B cell (primary cell): ENCODE data around the gene ANKRD28. TPM values are rescaled to one million over a fixed set of nuclear protein-coding genes. Genes with fewer than 3 reads are reported as not detected.

Experiments used
- ATAC-seq: fragments of 200-7000 bp; cut with Tn5 transposase; one replicate; pipeline ENCODE4 v1.10.0; 2021; ENCODE audit warnings: low read depth, mild to moderate bottlenecking, moderate number of reproducible peaks, moderate library complexity
- CTCF ChIA-PET: fragments of 350-600 bp; sonication (Branson Sonifier 250); formaldehyde crosslinking; loops from one replicate; lab custom pipeline; 2021; ENCODE audit warnings: antibody characterized with exemption, inconsistent platforms; lab: Charles Lee
- POLR2A ChIA-PET: fragments of 350-600 bp; sonication (Branson Sonifier 250); formaldehyde crosslinking; loops from one replicate; lab custom pipeline; 2021; ENCODE audit warnings: antibody characterized with exemption; lab: Charles Lee
- DNase-seq: peaks from one replicate; pipeline ENCODE4 v3.0.0; 2013
- H2AFZ ChIP-seq: 2 replicates; pipeline ENCODE4 v1.6.1; 2012; ENCODE audit warnings: mild to moderate bottlenecking, low read depth, low read length; ENCODE audit not compliant: insufficient read depth, poor library complexity, severe bottlenecking
- H3K27ac ChIP-seq, 2 donors: 1 replicate in 1 of 2; 2 replicates in 1 of 2; pipeline ENCODE4 v1.5.1; 2012 to 2013; ENCODE audit warnings: low read length in 2 of 2, mild to moderate bottlenecking in 2 of 2, moderate library complexity in 1 of 2
- H3K27me3 ChIP-seq, 4 experiments: fragments of 200-600 bp in 1 of 4; sonication (generic) in 1 of 4; replicated peaks in 1 of 4; 1 replicate in 2 of 4; 2 replicates in 2 of 4; pipeline versions ENCODE4 v1.6.1 to v1.7.0; 2013 to 2016; ENCODE audit warnings: low read length in 3 of 4, mild to moderate bottlenecking in 2 of 4, mixed read lengths in 1 of 4, moderate library complexity in 1 of 4; ENCODE audit not compliant: insufficient read depth in 4 of 4, control insufficient read depth in 3 of 4; ENCODE audit errors: control extremely low read depth in 1 of 4
- H3K36me3 ChIP-seq, 2 experiments: replicated peaks in 1 of 2; 1 replicate in 1 of 2; 2 replicates in 1 of 2; pipeline versions ENCODE4 v1.6.1 to v1.7.1; 2013; ENCODE audit warnings: low read length in 1 of 2; ENCODE audit not compliant: insufficient read depth in 2 of 2, control insufficient read depth in 1 of 2; ENCODE audit errors: control extremely low read depth in 1 of 2, extremely low read depth in 1 of 2
- H3K4me1 ChIP-seq, 2 donors: fragments of 200-600 bp in 1 of 2; sonication (generic) in 1 of 2; 1 replicate in 1 of 2; 2 replicates in 1 of 2; pipeline versions ENCODE4 v1.5.1 to v1.6.1; 2013 to 2017; ENCODE audit warnings: low read length in 2 of 2; ENCODE audit not compliant: control insufficient read depth in 2 of 2, insufficient read depth in 2 of 2
- H3K4me2 ChIP-seq: replicated peaks from 2 replicates; pipeline ENCODE3; 2012; ENCODE audit warnings: mild to moderate bottlenecking, low read depth, low read length; ENCODE audit not compliant: poor library complexity, severe bottlenecking
- H3K4me3 ChIP-seq, 5 experiments: fragments of 200-600 bp in 1 of 5; sonication (generic) in 1 of 5; 1 replicate in 3 of 5; 2 replicates in 2 of 5; pipeline versions ENCODE4 v1.5.1 to v1.7.0; 2011 to 2016; ENCODE audit warnings: low read length in 4 of 5, mild to moderate bottlenecking in 4 of 5, low read depth in 2 of 5, control low read depth in 1 of 5, moderate library complexity in 1 of 5; ENCODE audit not compliant: insufficient read depth in 1 of 5; ENCODE audit errors: control extremely low read depth in 1 of 5, extremely low read depth in 1 of 5
- H3K79me2 ChIP-seq: fragments of 200-600 bp; sonication (generic); one replicate; pipeline ENCODE4 v1.6.0; 2016; ENCODE audit warnings: low read length; ENCODE audit not compliant: control insufficient read depth, insufficient read depth
- H3K9ac ChIP-seq: fragments of 200-600 bp; sonication (generic); 2 replicates; pipeline ENCODE4 v1.6.1; 2017; ENCODE audit warnings: mild to moderate bottlenecking, low read length, moderate library complexity
- H3K9me3 ChIP-seq, 3 donors: one replicate each; pipeline versions ENCODE4 v1.6.1 to v1.7.1; 2013; ENCODE audit warnings: low read length in 2 of 3; ENCODE audit not compliant: control insufficient read depth in 2 of 3, insufficient read depth in 1 of 3; ENCODE audit errors: control extremely low read depth in 1 of 3
- H4K20me1 ChIP-seq: 2 replicates; pipeline ENCODE4 v1.6.0; 2012; ENCODE audit warnings: mild to moderate bottlenecking, low read length; ENCODE audit not compliant: insufficient read depth, control insufficient read depth, poor library complexity, severe bottlenecking
- H3K27ac Mint-ChIP-seq: one replicate; pipeline ENCODE4 v1.8.0; 2021; ENCODE audit warnings: mixed read lengths
- H3K27me3 Mint-ChIP-seq: one replicate; pipeline ENCODE4 v1.8.0; 2021; ENCODE audit warnings: mixed read lengths
- H3K4me1 Mint-ChIP-seq: one replicate; pipeline ENCODE4 v1.8.0; 2021; ENCODE audit warnings: mixed read lengths
- H3K4me3 Mint-ChIP-seq: one replicate; pipeline ENCODE4 v1.8.0; 2021; ENCODE audit warnings: mixed read lengths
- H3K9me3 Mint-ChIP-seq: one replicate; pipeline ENCODE4 v1.8.0; 2022; ENCODE audit warnings: mixed read lengths; ENCODE audit not compliant: insufficient read depth
- EZH2 ChIP-seq: IDR thresholded peaks from 2 replicates; pipeline ENCODE4 v1.6.1; 2012; ENCODE audit warnings: borderline replicate concordance, low read depth, mild to moderate bottlenecking, moderate library complexity, low read length; ENCODE audit not compliant: insufficient read depth, poor library complexity, severe bottlenecking
- WGBS: methylation state at CpG from one replicate; pipeline ENCODE4 v1.1.5; 2013; ENCODE audit warnings: missing lambda C conversion rate; ENCODE audit not compliant: insufficient coverage; 5-methylcytosine and 5-hydroxymethylcytosine counted together
- intact Hi-C: fragments of 100-400 bp; cut with micrococcal nuclease; formaldehyde crosslinking; loops from one replicate; pipeline ENCODE4 v1.10.0; 2022
- polyA plus RNA-seq: library from polyadenylated mRNA; depleted of rRNA; stranded (reverse); fragments of >200 nt; gene quantifications from 2 replicates; pipeline ENCODE4 v1.2.3, GENCODE V29; 2012
- total RNA-seq, 2 donors: library from RNA; stranded (reverse); fragments of 120-200 nt in 1 of 2; gene quantifications; 1 replicate in 1 of 2; 2 replicates in 1 of 2; pipeline versions ENCODE4 v1.2.3 to v1.2.4, GENCODE V29; 2013 to 2022
- TF ChIP-seq, protein P1 (sequence below): fragments of 200-600 bp; IDR thresholded peaks from one replicate; pipeline ENCODE4 v1.8.0; 2022; ENCODE audit warnings: antibody characterized with exemption, mild to moderate bottlenecking

ANKRD28 gene
- total and polyA plus RNA-seq, 2 donors (not counting 1 experiment from before 2014, with no cell fraction given) = 20.7 to 37.4 TPM

DNA sequence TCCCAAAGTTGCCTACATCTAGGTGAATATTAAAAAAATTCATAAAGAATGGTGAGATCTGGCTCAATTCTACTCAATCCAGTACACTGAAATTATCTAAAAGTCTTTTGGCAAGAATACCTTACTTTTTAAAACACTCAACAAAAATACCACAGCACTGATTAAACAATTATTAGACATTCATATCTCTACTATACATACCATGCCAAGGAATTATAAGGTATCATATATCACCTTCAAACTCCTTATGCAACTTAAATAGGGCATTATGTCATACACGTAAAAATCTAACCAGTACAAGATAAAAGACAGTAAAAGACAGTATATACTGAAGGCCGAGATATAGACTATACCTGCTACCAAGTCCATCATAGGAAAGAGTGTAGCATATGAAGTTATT lies 6.1 kb upstream of the ANKRD28 start:
- no CpG with 5 or more reads among the region's 2 CpGs for WGBS
- Mint-ChIP-seq H3K27ac (no peak overlapping the region), H3K4me1 (peaks cover 51% of the 10 kb centered on the region), H3K9me3 (no peaks in the 10 kb centered on the region), H3K4me3 (no peak overlapping the region), H3K27me3 (no peaks in the 10 kb centered on the region)
- no peaks in the 10 kb centered on the region for H3K27me3 ChIP-seq
- no peak for DNase-seq
- no peak overlapping the region for H3K4me3 ChIP-seq
- H3K36me3 ChIP-seq = no peaks in the 10 kb centered on the region
- no peaks in the 10 kb centered on the region for H3K9me3 ChIP-seq
- H3K9ac ChIP-seq = no peak overlapping the region
- H3K4me2 ChIP-seq = no peak overlapping the region
- CTCF ChIA-PET = no interaction called here
- H3K27ac ChIP-seq = no peak overlapping the region
- POLR2A ChIA-PET = no interaction called here
- no peak overlapping the region for H2AFZ ChIP-seq
- no peak for TF ChIP-seq EZH2
- TF ChIP-seq, protein P1, sequence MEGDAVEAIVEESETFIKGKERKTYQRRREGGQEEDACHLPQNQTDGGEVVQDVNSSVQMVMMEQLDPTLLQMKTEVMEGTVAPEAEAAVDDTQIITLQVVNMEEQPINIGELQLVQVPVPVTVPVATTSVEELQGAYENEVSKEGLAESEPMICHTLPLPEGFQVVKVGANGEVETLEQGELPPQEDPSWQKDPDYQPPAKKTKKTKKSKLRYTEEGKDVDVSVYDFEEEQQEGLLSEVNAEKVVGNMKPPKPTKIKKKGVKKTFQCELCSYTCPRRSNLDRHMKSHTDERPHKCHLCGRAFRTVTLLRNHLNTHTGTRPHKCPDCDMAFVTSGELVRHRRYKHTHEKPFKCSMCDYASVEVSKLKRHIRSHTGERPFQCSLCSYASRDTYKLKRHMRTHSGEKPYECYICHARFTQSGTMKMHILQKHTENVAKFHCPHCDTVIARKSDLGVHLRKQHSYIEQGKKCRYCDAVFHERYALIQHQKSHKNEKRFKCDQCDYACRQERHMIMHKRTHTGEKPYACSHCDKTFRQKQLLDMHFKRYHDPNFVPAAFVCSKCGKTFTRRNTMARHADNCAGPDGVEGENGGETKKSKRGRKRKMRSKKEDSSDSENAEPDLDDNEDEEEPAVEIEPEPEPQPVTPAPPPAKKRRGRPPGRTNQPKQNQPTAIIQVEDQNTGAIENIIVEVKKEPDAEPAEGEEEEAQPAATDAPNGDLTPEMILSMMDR = no peak
- ATAC-seq = no peak
- H3K79me2 ChIP-seq = peaks cover 36% of the 10 kb centered on the region
- H4K20me1 ChIP-seq = no peaks in the 10 kb centered on the region
- H3K4me1 ChIP-seq = peaks cover 7 to 16% of the 10 kb centered on the region in 2 donors
- intact Hi-C loops = no loop called here

DNA sequence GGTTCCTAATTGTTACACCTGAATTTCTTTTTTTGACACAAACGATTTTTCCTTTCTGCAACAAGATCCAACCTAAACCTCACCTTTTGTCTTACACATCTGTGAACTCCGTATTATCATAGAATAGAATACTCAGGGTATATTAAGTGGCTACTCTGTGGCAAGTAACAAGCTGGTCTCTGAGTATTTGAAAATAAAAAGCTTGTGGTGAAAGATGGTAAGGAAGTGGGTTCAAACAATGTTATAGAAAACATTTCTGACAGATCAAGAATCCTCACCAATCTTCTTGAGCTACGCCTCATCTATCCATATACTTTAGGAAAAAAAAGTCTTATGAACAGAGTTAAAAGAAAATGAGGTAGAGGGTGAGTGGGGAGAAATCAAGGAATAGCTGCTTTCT lies 3.5 kb upstream of the ANKRD28 start:
- intact Hi-C loops = no loop called here
- ATAC-seq (no peak), DNase-seq (no peak)
- Histone ChIP-seq H3K36me3 (no peaks in the 10 kb centered on the region), H3K4me3 (no peak overlapping the region), H3K4me2 (no peak overlapping the region), H3K9me3 (no peaks in the 10 kb centered on the region), H4K20me1 (no peaks in the 10 kb centered on the region), H3K4me1 (peaks cover 23 to 33% of the 10 kb centered on the region in 2 donors), H2AFZ (no peak overlapping the region), H3K79me2 (peaks cover 44% of the 10 kb centered on the region), H3K27me3 (no peaks in the 10 kb centered on the region), H3K9ac (no peak overlapping the region), H3K27ac (no peak overlapping the region)
- no peak for TF ChIP-seq EZH2
- TF ChIP-seq, protein P1 = no peak
- WGBS = no CpG with 5 or more reads among the region's 3 CpGs
- H3K27ac Mint-ChIP-seq = no peak overlapping the region
- ChIA-PET POLR2A (no interaction called here), CTCF (interaction anchor here (1.0 to 2.4 kb wide), 2 partner anchors 9 to 11 kb away, joined by 3 to 20 read pairs; no protein-coding TSS in a partner anchor)
- H3K4me1 Mint-ChIP-seq = peaks cover 66% of the 10 kb centered on the region
- no peaks in the 10 kb centered on the region for H3K27me3 Mint-ChIP-seq
- no peak overlapping the region for H3K4me3 Mint-ChIP-seq
- H3K9me3 Mint-ChIP-seq = no peaks in the 10 kb centered on the region
